ENCODE measurements around the gene SOS1.

- no peak for TF ChIP-seq CTCF (conservative IDR thresholded peaks at IDR 0.05 in 1 of 2, IDR thresholded peaks at IDR 0.05 in 1 of 2; ENCODE audit: extremely low read depth in 1 of 2, insufficient read depth in 1 of 2, low read depth in 1 of 2, low read length in 2 of 2)
- no peak for TF ChIP-seq EZH2 (IDR thresholded peaks at IDR 0.05; ENCODE audit: borderline replicate concordance, low read length)
Observed at GRCh38 chr2:38991899-38992298, 129.0 kb downstream of the SOS1 start.
